Immature natural killer cell (primary cell): ENCODE measurements around the gene TMEM150C. TPM values are rescaled to one million over a fixed set of nuclear protein-coding genes. Genes with fewer than 3 reads are reported as not detected.
"Not testable (repeated sequence)": the region's sequence is repeated elsewhere in the genome, so short reads cannot be mapped to it uniquely, and the experiment has no call there.

Experiments
- DNase-seq, 3 donors: peaks; one replicate each; pipeline ENCODE4 v3.0.0; 2022; ENCODE audit warnings: mixed read lengths in 1 of 3
- H3K27ac Mint-ChIP-seq, 6 donors: one replicate each; pipeline ENCODE4 v1.8.0; 2020; ENCODE audit warnings: mixed read lengths in 6 of 6, mild to moderate bottlenecking in 5 of 6, inconsistent platforms in 4 of 6, moderate library complexity in 3 of 6
- H3K27me3 Mint-ChIP-seq, 3 donors: one replicate each; pipeline ENCODE4 v1.8.0; 2020 to 2021; ENCODE audit warnings: low read depth in 3 of 3, mild to moderate bottlenecking in 3 of 3, mixed read lengths in 3 of 3, moderate library complexity in 3 of 3, inconsistent platforms in 1 of 3
- H3K36me3 Mint-ChIP-seq, 3 donors: one replicate each; pipeline ENCODE4 v1.8.0; 2020; ENCODE audit warnings: mixed read lengths in 3 of 3, inconsistent platforms in 2 of 3, mild to moderate bottlenecking in 2 of 3
- H3K4me1 Mint-ChIP-seq, 2 donors: one replicate each; pipeline ENCODE4 v1.8.0; 2020; ENCODE audit warnings: inconsistent platforms in 2 of 2, mild to moderate bottlenecking in 2 of 2, mixed read lengths in 2 of 2, moderate library complexity in 1 of 2
- H3K4me3 Mint-ChIP-seq, 5 donors: one replicate each; pipeline ENCODE4 v1.8.0; 2020; ENCODE audit warnings: mild to moderate bottlenecking in 5 of 5, mixed read lengths in 5 of 5, inconsistent platforms in 3 of 5, moderate library complexity in 3 of 5
- H3K9me3 Mint-ChIP-seq, 6 donors: one replicate each; pipeline ENCODE4 v1.8.0; 2020; ENCODE audit warnings: mild to moderate bottlenecking in 6 of 6, mixed read lengths in 6 of 6, inconsistent platforms in 4 of 6, moderate library complexity in 3 of 6
- polyA plus RNA-seq, 3 donors: library from polyadenylated mRNA; unstranded; fragments of 300-500 nt; fragmentation: Illumina TruSeq; gene quantifications; one replicate each; pipeline ENCODE4 v1.2.3, GENCODE V29; 2021

TMEM150C gene
- polyA plus RNA-seq, 3 donors from 2014 or later: 0.45 TPM; not detected in 2

GRCh38 chr4:82491251-82491960, 70.4 kb downstream of the TMEM150C start:
- no peak overlapping the region for H3K27ac Mint-ChIP-seq
- H3K27me3 Mint-ChIP-seq: no peaks in the 10 kb centered on the region
- H3K36me3 Mint-ChIP-seq: peaks cover 0 to 4% (median 0%) of the 10 kb centered on the region in 3 donors
- no peak overlapping the region for H3K4me3 Mint-ChIP-seq
- DNase-seq: no peak
- H3K4me1 Mint-ChIP-seq: no peaks in the 10 kb centered on the region
- peaks cover 0 to 2% (median 0%) of the 10 kb centered on the region in 6 donors for H3K9me3 Mint-ChIP-seq

- H3K4me1 Mint-ChIP-seq: no peaks in the 10 kb centered on the region
- H3K9me3 Mint-ChIP-seq: peaks cover 0 to 2% (median 0%) of the 10 kb centered on the region in 6 donors
- H3K36me3 Mint-ChIP-seq: peaks cover 0 to 5% (median under 1%) of the 10 kb centered on the region in 3 donors
- H3K27me3 Mint-ChIP-seq: no peaks in the 10 kb centered on the region
- H3K27ac Mint-ChIP-seq: no peak overlapping the region
- no peak for DNase-seq
- H3K4me3 Mint-ChIP-seq: no peak overlapping the region
These were observed 71.8 kb downstream of the TMEM150C start for GRCh38 chr4:82489987-82490386.

- H3K4me3 Mint-ChIP-seq: no peak overlapping the region
- H3K9me3 Mint-ChIP-seq: peaks cover 0 to 2% (median 0%) of the 10 kb centered on the region in 6 donors
- DNase-seq: no peak
- H3K36me3 Mint-ChIP-seq: peaks cover 0 to 8% (median 3%) of the 10 kb centered on the region in 3 donors
- H3K4me1 Mint-ChIP-seq: no peaks in the 10 kb centered on the region
- H3K27me3 Mint-ChIP-seq: no peaks in the 10 kb centered on the region
- H3K27ac Mint-ChIP-seq: no peak overlapping the region
These were observed 72.7 kb downstream of the TMEM150C start for GRCh38 chr4:82489076-82489475.

- no peak for DNase-seq
- no peaks in the 10 kb centered on the region for H3K4me1 Mint-ChIP-seq
- H3K27me3 Mint-ChIP-seq: no peaks in the 10 kb centered on the region
- H3K36me3 Mint-ChIP-seq: peaks cover 0 to 24% (median 10%) of the 10 kb centered on the region in 3 donors
- no peak overlapping the region for H3K4me3 Mint-ChIP-seq
- H3K9me3 Mint-ChIP-seq: peaks cover 0 to 2% (median 0%) of the 10 kb centered on the region in 6 donors
- no peak overlapping the region for H3K27ac Mint-ChIP-seq
These were observed 76.6 kb downstream of the TMEM150C start for GRCh38 chr4:82484996-82485783.

- Mint-ChIP-seq H3K27ac (no peak overlapping the region), H3K27me3 (peaks cover 0 to 2% (median 2%) of the 10 kb centered on the region in 3 donors), H3K9me3 (peaks cover 0 to 2% (median 0%) of the 10 kb centered on the region in 6 donors), H3K36me3 (peaks cover 0 to 31% (median 17%) of the 10 kb centered on the region in 3 donors), H3K4me3 (no peak overlapping the region), H3K4me1 (no peaks in the 10 kb centered on the region)
- DNase-seq: no peak
These were observed 79.4 kb downstream of the TMEM150C start for GRCh38 chr4:82482387-82482786.

GRCh38 chr4:82481506-82481840, 80.3 kb downstream of the TMEM150C start:
- peaks cover 0 to 2% (median 2%) of the 10 kb centered on the region in 3 donors for H3K27me3 Mint-ChIP-seq
- no peaks in the 10 kb centered on the region for H3K4me1 Mint-ChIP-seq
- peaks cover 0 to 27% (median 17%) of the 10 kb centered on the region in 3 donors for H3K36me3 Mint-ChIP-seq
- no peak for DNase-seq
- H3K27ac Mint-ChIP-seq: no peak overlapping the region
- H3K9me3 Mint-ChIP-seq: no peaks in the 10 kb centered on the region
- H3K4me3 Mint-ChIP-seq: no peak overlapping the region

GRCh38 chr4:82480771-82481505, 80.8 kb downstream of the TMEM150C start:
- no peak overlapping the region for H3K27ac Mint-ChIP-seq
- no peak for DNase-seq
- H3K9me3 Mint-ChIP-seq: no peaks in the 10 kb centered on the region
- peaks cover 0 to 2% (median 2%) of the 10 kb centered on the region in 3 donors for H3K27me3 Mint-ChIP-seq
- H3K4me3 Mint-ChIP-seq: no peak overlapping the region
- H3K36me3 Mint-ChIP-seq: peaks cover 0 to 25% (median 17%) of the 10 kb centered on the region in 3 donors
- no peaks in the 10 kb centered on the region for H3K4me1 Mint-ChIP-seq

GRCh38 chr4:82479562-82479961, 82.2 kb downstream of the TMEM150C start:
- peaks cover 0 to 31% (median 13%) of the 10 kb centered on the region in 3 donors for H3K36me3 Mint-ChIP-seq
- no peak overlapping the region for H3K27ac Mint-ChIP-seq
- H3K4me3 Mint-ChIP-seq: no peak overlapping the region
- H3K4me1 Mint-ChIP-seq: no peaks in the 10 kb centered on the region
- no peak for DNase-seq
- H3K27me3 Mint-ChIP-seq: peaks cover 0 to 4% (median 2%) of the 10 kb centered on the region in 3 donors
- H3K9me3 Mint-ChIP-seq: no peaks in the 10 kb centered on the region

GRCh38 chr4:82477469-82477868, 84.3 kb downstream of the TMEM150C start:
- not testable (repeated sequence) for H3K27me3 Mint-ChIP-seq, H3K9me3 Mint-ChIP-seq, H3K27ac Mint-ChIP-seq, H3K4me3 Mint-ChIP-seq, DNase-seq, H3K4me1 Mint-ChIP-seq
- peaks cover 0 to 22% (median 13%) of the 10 kb centered on the region in 3 donors for H3K36me3 Mint-ChIP-seq

- not testable (repeated sequence) for H3K4me1 Mint-ChIP-seq, H3K4me3 Mint-ChIP-seq, H3K27ac Mint-ChIP-seq, H3K27me3 Mint-ChIP-seq, H3K9me3 Mint-ChIP-seq, DNase-seq
- H3K36me3 Mint-ChIP-seq: peaks cover 0 to 18% (median 12%) of the 10 kb centered on the region in 3 donors
These were observed 85.9 kb downstream of the TMEM150C start for GRCh38 chr4:82475931-82476330.

- no peak overlapping the region for H3K4me3 Mint-ChIP-seq
- no peaks in the 10 kb centered on the region for H3K4me1 Mint-ChIP-seq
- no peaks in the 10 kb centered on the region for H3K9me3 Mint-ChIP-seq
- H3K27me3 Mint-ChIP-seq: peaks cover 0 to 2% (median 0%) of the 10 kb centered on the region in 3 donors
- DNase-seq: no peak
- H3K27ac Mint-ChIP-seq: no peak overlapping the region
- peaks cover 0 to 10% (median 0%) of the 10 kb centered on the region in 3 donors for H3K36me3 Mint-ChIP-seq
These were observed 88.1 kb downstream of the TMEM150C start for GRCh38 chr4:82473621-82474164.

GRCh38 chr4:82473080-82473479, 88.7 kb downstream of the TMEM150C start:
- not testable (repeated sequence) for H3K4me3 Mint-ChIP-seq, H3K27me3 Mint-ChIP-seq, DNase-seq, H3K27ac Mint-ChIP-seq, H3K9me3 Mint-ChIP-seq, H3K4me1 Mint-ChIP-seq
- peaks cover 0 to 13% (median 3%) of the 10 kb centered on the region in 3 donors for H3K36me3 Mint-ChIP-seq

- Mint-ChIP-seq H3K27ac (no peak overlapping the region), H3K4me3 (no peak overlapping the region), H3K9me3 (no peaks in the 10 kb centered on the region), H3K4me1 (no peaks in the 10 kb centered on the region), H3K27me3 (no peaks in the 10 kb centered on the region), H3K36me3 (peaks cover 0 to 10% (median 3%) of the 10 kb centered on the region in 3 donors)
- no peak for DNase-seq
These were observed 91.9 kb downstream of the TMEM150C start for GRCh38 chr4:82469791-82470345.
